ENCODE measurements around the gene TLCD3B.
"Not testable (repeated sequence)": the region's sequence is repeated elsewhere in the genome, so short reads cannot be mapped to it uniquely, and the experiment has no call there.

TLCD3B gene

DNA sequence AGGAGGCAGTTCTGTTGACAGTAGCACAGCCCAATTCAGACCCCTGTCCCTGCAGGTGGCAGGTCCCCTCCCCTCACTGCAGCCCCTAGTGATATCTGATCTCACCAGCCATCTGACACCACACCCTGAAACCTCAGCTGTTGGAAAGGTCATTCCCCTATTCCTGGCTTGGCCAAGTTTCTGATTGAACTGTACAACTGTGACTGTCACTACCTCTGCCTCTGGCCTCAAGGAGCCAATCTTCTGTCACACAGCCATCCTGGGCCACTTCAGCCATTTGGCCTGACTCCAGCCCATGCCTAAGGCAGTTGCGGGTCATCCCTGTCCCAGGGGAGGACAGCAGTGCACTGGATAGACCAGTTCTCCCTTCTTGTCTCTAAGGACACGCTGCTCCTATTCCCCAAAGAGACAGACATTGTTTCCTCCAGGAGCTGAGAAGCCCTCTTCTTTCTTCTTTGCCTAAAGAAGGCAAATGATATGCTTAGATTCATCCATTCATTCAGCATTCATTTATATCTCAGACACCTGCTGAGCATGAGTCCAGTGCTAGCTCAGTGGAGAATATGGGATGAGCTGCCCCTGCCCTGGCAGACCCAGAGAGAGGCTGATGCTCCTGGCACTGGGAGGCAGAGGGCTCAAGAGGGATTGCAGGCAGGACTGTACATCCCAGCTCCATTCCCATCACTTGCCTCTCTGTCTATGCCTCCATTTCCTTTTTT, 29.9 kb upstream of the TLCD3B start:
- no peak for DNase-seq

GRCh38 chr16:30060346-30060745, 29.3 kb upstream of the TLCD3B start:
- DNase-seq, result no peak

DNA sequence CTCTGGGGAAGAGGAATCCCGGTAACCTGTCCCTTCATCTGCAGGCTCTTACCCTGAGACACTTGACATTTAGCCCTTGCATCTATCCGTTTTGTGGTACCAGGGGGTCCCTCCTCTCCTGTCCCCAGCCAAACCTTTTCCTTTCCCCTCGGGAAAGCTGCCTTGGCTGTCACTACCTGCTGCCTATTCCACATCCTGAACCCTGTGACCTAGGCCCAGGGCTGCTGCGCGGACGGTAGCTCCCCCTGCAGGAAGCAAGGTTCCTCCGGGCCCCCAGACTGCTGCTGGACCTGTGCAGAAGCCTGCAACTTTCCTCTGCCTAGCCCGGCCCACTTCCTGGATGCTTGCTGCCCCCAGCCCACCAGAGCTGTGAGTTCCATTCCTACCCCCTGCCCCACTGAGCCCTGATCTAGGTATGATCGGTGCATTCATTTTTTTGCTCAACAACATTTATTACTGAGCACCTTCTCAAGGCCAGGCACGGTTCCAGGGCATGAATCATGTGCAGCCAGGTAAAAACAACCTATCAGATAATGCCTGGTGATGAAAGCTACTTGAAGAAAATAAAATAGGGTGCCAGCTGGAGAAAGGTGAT, 24.0 kb upstream of the TLCD3B start:
- DNase-seq, result peak; percentile 35

DNA sequence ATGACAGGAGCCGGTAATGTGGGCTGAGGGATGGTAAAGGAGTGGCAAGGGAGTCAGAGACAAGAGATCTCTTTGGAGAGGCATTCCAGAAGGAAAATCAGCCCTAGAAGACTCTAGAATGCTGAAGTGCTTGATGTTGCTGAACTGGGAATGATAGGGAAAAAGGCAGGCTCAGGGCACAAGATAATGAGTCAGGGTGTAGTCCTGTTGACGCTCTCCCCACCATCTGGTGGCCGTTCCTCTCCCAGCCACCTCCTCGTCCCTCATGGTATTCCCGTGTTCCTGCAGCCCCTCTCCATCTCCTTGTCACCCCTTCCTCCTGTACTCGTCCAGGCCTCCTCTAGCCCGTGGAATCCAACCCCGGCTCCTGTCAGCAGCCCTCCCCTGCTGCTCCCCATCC, 23.4 kb upstream of the TLCD3B start:
- no peak for DNase-seq

GRCh38 chr16:30053376-30054015, 22.4 kb upstream of the TLCD3B start:
- no peak for DNase-seq

DNA sequence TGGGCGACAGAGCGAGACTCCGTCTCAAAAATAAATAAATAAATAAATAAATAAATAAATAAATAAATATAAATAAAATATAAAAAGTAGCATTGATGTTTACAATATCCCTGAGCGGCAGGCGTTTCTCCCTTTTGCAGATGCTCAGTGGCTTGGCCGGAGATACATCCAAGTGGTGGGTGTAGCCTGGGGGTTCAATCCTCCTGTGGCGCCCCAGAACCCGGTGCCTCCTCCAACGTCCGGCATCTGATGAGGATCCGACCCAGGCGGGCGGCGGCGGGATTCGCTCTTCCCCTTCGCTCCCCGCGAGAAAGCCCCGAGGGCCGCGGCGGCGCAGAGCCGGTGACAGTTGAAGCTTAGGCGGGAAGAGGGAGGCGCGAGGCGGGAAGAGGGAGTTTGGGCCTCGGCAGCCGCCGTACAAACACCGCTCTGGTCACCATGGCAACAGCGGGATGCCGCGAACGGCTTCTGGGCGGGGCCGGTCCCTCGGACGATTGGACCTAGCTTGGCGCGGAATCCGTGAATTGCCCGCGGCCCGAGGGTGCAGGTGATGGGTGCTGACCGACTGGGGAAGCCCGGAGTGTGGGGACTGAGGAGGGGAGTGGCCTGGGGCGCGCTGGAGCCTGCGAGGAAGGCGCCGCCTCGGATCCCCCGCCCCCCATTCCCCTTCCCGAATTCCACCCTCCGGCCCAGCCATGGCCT, 21.8 kb upstream of the TLCD3B start:
- peak; percentile 80 for DNase-seq

- DNase-seq, result no peak
Measured at GRCh38 chr16:30051518-30051917, 20.4 kb upstream of the TLCD3B start.

DNA sequence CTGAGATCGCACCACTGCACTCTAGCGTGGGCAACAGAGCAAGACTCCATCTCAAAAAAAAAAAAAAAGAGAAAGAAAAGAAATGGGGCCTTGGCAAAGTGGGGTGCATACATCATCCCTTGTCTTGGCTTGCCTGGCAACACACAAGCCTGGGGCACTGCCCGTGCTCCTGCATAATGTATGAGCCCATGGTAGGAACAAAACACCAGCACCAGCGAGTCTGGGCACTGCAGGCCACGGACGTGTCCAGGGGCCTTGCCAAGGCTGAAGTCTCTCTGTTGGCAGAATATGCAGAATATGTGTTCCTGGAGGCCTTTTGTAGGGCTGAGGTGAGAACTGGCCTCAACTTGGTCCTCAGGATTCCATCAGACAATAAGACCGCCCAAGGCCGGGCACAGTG, 18.8 kb upstream of the TLCD3B start:
- DNase-seq, result no peak

DNA sequence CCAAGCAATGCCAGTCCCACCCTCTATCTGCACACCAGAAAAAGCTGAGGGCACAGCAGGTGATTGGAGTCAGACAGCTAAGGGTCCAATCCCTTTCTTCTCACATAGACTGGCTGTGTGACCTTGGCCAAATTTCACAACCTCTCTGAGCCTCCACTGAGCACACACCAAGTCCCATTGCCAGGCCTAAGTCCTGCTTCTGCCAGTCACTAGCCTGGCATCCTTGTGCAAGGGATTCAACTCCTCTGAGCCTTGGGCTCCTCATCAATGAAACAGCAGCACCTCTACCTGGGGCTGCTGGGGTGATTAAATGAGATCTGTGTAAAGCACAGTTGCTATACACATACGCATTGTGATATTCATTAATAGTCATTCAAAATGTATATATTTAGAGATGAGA, 15.5 kb upstream of the TLCD3B start:
- no peak for DNase-seq

DNA sequence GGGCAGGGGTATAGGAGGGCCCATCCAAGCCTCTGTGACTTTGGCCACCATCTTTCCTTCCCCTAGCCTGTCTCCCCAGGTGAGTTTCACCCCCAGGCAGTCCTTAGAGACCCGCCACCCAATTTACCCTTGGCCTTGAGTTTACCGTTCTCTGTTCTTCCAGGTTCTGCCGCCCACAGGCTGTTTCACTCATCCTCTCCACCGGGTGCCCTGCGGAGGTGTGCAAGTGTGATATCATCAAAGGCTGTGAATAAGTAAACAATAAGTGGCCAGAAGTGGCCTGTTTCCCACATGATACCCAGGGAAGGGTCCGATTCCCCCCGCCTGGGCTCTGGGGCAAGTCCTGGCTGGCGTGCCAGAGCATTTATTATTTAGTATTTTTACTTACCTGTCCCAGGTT, 15.1 kb upstream of the TLCD3B start:
- DNase-seq, result no peak

- DNase-seq, result no peak
Measured at GRCh38 chr16:30041841-30042240, 10.8 kb upstream of the TLCD3B start.

- not testable (repeated sequence) for DNase-seq
Measured at GRCh38 chr16:30040690-30041089, 9.6 kb upstream of the TLCD3B start.

GRCh38 chr16:30040221-30040620, 9.2 kb upstream of the TLCD3B start:
- DNase-seq, result no peak

DNA sequence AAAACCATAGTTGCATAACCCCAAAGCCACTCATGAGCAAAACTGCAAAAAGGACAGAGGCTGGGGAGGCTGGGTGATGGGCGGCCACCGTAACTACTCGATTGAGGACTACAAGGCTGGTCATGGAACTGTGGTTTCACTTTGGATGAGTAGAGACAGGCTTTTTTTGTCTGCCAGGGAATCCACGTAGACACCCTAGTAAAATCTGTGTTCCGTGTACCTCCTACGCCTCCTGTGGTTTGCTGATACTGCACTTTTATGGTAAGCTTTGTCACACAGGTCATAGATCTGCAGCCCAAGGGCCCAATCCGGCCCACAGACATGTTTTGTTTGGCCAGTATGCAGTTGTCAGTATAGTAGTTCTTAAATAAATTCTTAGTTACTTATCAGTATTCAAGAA, 2.2 kb upstream of the TLCD3B start:
- DNase-seq, result no peak

DNA sequence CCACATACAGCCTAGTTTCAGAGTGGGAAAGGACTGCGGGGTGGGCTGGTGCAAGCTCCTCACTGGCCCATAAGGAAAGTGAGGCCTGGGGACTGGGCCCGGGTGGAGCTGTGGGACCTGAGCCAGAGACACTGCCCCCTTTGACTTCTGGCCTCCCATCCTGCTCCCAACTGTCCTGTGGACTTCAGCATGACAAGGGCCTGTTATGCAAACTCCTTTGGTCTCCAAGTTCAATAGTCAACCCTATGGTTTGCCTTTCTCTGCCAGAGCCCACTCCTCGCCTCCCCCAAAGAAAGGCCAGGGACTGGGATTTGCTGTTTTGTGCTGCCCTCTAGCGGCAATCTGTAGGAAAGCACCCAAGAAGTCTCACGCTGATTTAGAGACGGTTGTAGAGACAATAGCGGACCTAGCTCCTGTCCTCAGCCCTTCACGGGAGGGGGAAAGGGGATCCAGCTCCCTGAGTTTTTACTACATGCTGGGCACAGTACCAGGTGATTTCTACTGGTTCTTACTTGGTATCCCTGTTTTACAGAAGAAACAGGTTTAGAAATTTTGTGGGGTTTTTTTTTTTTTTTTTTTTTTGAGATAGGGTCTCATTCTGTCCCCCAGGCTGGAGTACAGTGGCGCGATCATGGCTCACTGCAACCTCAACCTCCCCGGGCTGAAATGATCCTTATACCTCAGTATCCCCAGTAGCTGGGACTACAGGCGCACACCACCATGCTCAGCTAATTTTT, 1.2 kb upstream of the TLCD3B start:
- peak; percentile 44 for DNase-seq

- no peak for DNase-seq
Measured at GRCh38 chr16:30031477-30031918, 427 bp upstream of the TLCD3B start.

DNA sequence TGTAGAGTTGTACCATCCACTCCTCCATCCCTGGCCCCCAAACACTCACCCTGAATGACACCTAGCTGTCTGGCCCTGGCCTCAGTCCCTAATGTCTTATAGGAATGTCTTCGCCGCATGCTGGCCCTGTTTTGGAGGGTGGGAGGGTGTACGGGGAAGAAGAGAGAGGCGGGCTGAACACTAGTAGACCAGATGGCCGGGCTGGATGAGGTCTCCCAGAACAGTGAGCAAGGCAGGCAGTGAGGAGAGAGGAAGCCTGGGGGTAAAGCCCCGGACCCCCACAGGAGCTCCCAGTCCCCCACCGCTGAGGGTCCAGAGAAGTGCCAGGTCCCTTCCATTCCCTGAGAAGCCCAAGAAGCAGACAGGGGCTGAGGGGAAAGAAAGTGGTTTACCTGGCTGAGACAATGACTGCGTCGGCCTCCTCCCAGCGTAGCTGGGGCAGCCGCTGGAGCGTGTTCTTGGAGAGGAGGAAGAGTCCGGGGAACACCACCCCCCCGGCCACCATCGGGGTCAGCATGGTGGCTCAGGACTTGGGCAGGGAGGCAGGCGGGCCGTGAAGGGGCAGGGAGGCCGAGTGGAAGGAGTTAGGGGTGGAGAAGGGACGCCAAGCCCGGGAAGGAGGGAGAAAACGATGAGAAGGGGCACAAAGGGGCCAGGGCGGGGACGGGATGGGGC, 923 bp downstream of the TLCD3B start:
- no peak for DNase-seq

- no peak for DNase-seq
Measured at GRCh38 chr16:30028438-30029076, 2.5 kb downstream of the TLCD3B start.

GRCh38 chr16:30027588-30028437, 3.3 kb downstream of the TLCD3B start:
- no peak for DNase-seq

GRCh38 chr16:30026449-30026848, 4.6 kb downstream of the TLCD3B start:
- DNase-seq, result no peak

- no peak for DNase-seq
Measured at GRCh38 chr16:30025574-30025973, 5.5 kb downstream of the TLCD3B start.
